ENCODE data around the gene CORIN.
A peak's percentile ranks its signal among the peaks of the same experiment; 100 is the strongest.

The CORIN gene

GRCh38 chr4:47652092-47652491 is 185.8 kb downstream of the CORIN start:
- Histone ChIP-seq H3K36me3 (replicated peaks) (no peaks in the 10 kb centered on the region), H3K4me3 (ENCODE audit: low read depth, low read length) (no peak overlapping the region), H3K27ac (no peak overlapping the region), H3K27me3 (replicated peaks) (no peaks in the 10 kb centered on the region)
- no peak for DNase-seq
- TF ChIP-seq CTCF (IDR thresholded peaks at IDR 0.05; ENCODE audit: low read depth, low read length, missing control alignments): no peak
- in situ Hi-C loops (cut with HindIII; ENCODE audit: low pct_ligation_motif_present, low sequenced_read_pairs): no loop called here

- in situ Hi-C loops (cut with HindIII; ENCODE audit: low pct_ligation_motif_present, low sequenced_read_pairs): no loop called here
- Histone ChIP-seq H3K36me3 (replicated peaks) (no peaks in the 10 kb centered on the region), H3K27me3 (replicated peaks) (no peaks in the 10 kb centered on the region), H3K27ac (no peak overlapping the region), H3K4me3 (ENCODE audit: low read depth, low read length) (no peak overlapping the region)
- TF ChIP-seq CTCF (IDR thresholded peaks at IDR 0.05; ENCODE audit: low read depth, low read length, missing control alignments): no peak
- DNase-seq: no peak
Observed at GRCh38 chr4:47651231-47651630, 186.6 kb downstream of the CORIN start.

- Histone ChIP-seq H3K27me3 (replicated peaks) (no peaks in the 10 kb centered on the region), H3K36me3 (replicated peaks) (no peaks in the 10 kb centered on the region), H3K27ac (no peak overlapping the region), H3K4me3 (ENCODE audit: low read depth, low read length) (no peak overlapping the region)
- peak; percentile 22 for DNase-seq
- TF ChIP-seq CTCF (IDR thresholded peaks at IDR 0.05; ENCODE audit: low read depth, low read length, missing control alignments): no peak
- in situ Hi-C loops (cut with HindIII; ENCODE audit: low pct_ligation_motif_present, low sequenced_read_pairs): no loop called here
Observed at GRCh38 chr4:47650584-47651130, 187.2 kb downstream of the CORIN start.

- Histone ChIP-seq H3K27me3 (replicated peaks) (no peaks in the 10 kb centered on the region), H3K36me3 (replicated peaks) (no peaks in the 10 kb centered on the region), H3K27ac (no peak overlapping the region), H3K4me3 (ENCODE audit: low read depth, low read length) (no peak overlapping the region)
- TF ChIP-seq CTCF (IDR thresholded peaks at IDR 0.05; ENCODE audit: low read depth, low read length, missing control alignments): no peak
- DNase-seq: no peak
- in situ Hi-C loops (cut with HindIII; ENCODE audit: low pct_ligation_motif_present, low sequenced_read_pairs): no loop called here
Observed at GRCh38 chr4:47647544-47647943, 190.3 kb downstream of the CORIN start.

GRCh38 chr4:47647029-47647428 is 190.8 kb downstream of the CORIN start:
- no peak overlapping the region for H3K4me3 ChIP-seq (ENCODE audit: low read depth, low read length)
- in situ Hi-C loops (cut with HindIII; ENCODE audit: low pct_ligation_motif_present, low sequenced_read_pairs): no loop called here
- TF ChIP-seq CTCF (IDR thresholded peaks at IDR 0.05; ENCODE audit: low read depth, low read length, missing control alignments): no peak
- H3K36me3 ChIP-seq (replicated peaks): no peaks in the 10 kb centered on the region
- H3K27me3 ChIP-seq (replicated peaks): no peaks in the 10 kb centered on the region
- DNase-seq: no peak
- no peak overlapping the region for H3K27ac ChIP-seq

GRCh38 chr4:47646372-47646771 is 191.5 kb downstream of the CORIN start:
- H3K4me3 ChIP-seq (ENCODE audit: low read depth, low read length): no peak overlapping the region
- DNase-seq: peak; percentile 32
- no peak overlapping the region for H3K27ac ChIP-seq
- no peaks in the 10 kb centered on the region for H3K27me3 ChIP-seq (replicated peaks)
- TF ChIP-seq CTCF (IDR thresholded peaks at IDR 0.05; ENCODE audit: low read depth, low read length, missing control alignments): no peak
- no peaks in the 10 kb centered on the region for H3K36me3 ChIP-seq (replicated peaks)
- in situ Hi-C loops (cut with HindIII; ENCODE audit: low pct_ligation_motif_present, low sequenced_read_pairs): no loop called here
